ENCODE results near the gene TPRG1L. TPM values are rescaled to one million over a fixed set of nuclear protein-coding genes. Genes with fewer than 3 reads are reported as not detected.

Gene TPRG1L
- total RNA-seq, 1 experiment from 2014 or later, result 22.5 TPM

GRCh38 chr1:3651930-3652547, 27.2 kb downstream of the TPRG1L start, which contains the start of gene TP73:
Gene TP73, plus strand, starts transcription at chr1:3652516. Its CDS starts 29,850 bp downstream, at chr1:3682366.
- Mint-ChIP-seq H3K27me3 (ENCODE audit: unreplicated experiment) (peaks cover 51% of the 10 kb centered on the region), H3K27ac (ENCODE audit: unreplicated experiment) (no peak within 1 kb of the TSS), H3K36me3 (ENCODE audit: insufficient read depth, unreplicated experiment) (peaks cover 10% of the 10 kb centered on the region), H3K4me1 (ENCODE audit: low read depth, unreplicated experiment) (no peaks in the 10 kb centered on the region), H3K9me3 (ENCODE audit: low read depth, unreplicated experiment) (no peaks in the 10 kb centered on the region), H3K4me3 (ENCODE audit: low read depth, unreplicated experiment) (peak within 1 kb of the TSS; percentile 51)
- BruUV-seq (replicated peaks), result no TSS peak
- no peak for DNase-seq
- CTCF ChIA-PET, result no interaction called here
- no peak for TF ChIP-seq CTCF (IDR thresholded peaks at IDR 0.05; ENCODE audit: unreplicated experiment)
- intact Hi-C loops (cut with micrococcal nuclease; ENCODE audit: unreplicated experiment), result loop anchor here (10.0 kb wide), 1 partner anchor 73 kb away; no protein-coding TSS in a partner anchor

DNA sequence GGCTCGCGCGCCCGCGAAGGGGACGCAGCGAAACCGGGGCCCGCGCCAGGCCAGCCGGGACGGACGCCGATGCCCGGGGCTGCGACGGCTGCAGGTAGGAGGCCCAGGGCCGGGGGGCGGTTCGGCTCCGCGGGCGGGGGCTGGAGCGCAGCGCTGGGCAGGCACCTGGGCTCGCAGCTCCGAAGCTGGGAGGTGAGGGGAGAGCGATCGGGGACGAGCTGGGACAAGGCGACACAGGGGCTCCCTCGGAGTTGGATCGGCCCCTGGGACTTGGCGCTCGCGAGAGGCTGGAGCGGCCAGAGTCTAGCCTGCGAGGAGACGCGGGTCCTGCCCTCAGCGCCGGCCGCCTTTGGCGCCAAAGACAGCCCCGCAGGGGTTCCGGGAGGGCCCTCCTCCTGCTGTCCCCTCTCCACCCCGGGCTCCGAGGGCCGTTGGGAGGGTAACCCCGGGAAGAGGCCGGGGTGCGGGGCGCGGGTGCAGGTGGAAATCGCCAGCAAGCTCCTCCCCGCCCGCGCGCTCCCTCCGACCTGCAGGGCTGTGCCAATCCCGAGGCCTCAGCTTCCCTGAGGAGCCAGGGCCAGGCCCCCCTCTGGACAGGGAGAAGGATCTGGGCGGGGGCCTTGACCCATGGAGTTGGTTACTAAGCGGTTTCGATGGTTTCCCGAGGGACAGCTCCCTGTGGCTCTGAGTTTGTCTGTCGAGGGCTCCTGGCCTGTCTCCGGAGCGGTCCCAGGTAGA, 27.9 kb downstream of the TPRG1L start:
- TF ChIP-seq CTCF (IDR thresholded peaks at IDR 0.05; ENCODE audit: unreplicated experiment), result no peak
- peaks cover 57% of the 10 kb centered on the region for H3K27me3 Mint-ChIP-seq (ENCODE audit: unreplicated experiment)
- H3K4me3 Mint-ChIP-seq (ENCODE audit: low read depth, unreplicated experiment), result peak overlapping the region; percentile 37
- BruUV-seq (replicated peaks), result no TSS peak
- H3K36me3 Mint-ChIP-seq (ENCODE audit: insufficient read depth, unreplicated experiment), result peaks cover 10% of the 10 kb centered on the region
- CTCF ChIA-PET, result no interaction called here
- no peak for DNase-seq
- no peaks in the 10 kb centered on the region for H3K9me3 Mint-ChIP-seq (ENCODE audit: low read depth, unreplicated experiment)
- H3K4me1 Mint-ChIP-seq (ENCODE audit: low read depth, unreplicated experiment), result no peaks in the 10 kb centered on the region
- H3K27ac Mint-ChIP-seq (ENCODE audit: unreplicated experiment), result no peak overlapping the region
- intact Hi-C loops (cut with micrococcal nuclease; ENCODE audit: unreplicated experiment), result loop anchor here (10.0 kb wide), 1 partner anchor 72 kb away; no protein-coding TSS in a partner anchor

- peaks cover 63% of the 10 kb centered on the region for H3K27me3 Mint-ChIP-seq (ENCODE audit: unreplicated experiment)
These were observed 28.4 kb downstream of the TPRG1L start for GRCh38 chr1:3653286-3653618.

More at GRCh38 chr1:3653286-3653618, 28.4 kb downstream of the TPRG1L start:
- peak overlapping the region; percentile 37 for H3K4me3 Mint-ChIP-seq (ENCODE audit: low read depth, unreplicated experiment)
- intact Hi-C loops (cut with micrococcal nuclease; ENCODE audit: unreplicated experiment), result loop anchor here (10.0 kb wide), 1 partner anchor 72 kb away; no protein-coding TSS in a partner anchor
- CTCF ChIA-PET, result no interaction called here
- no peaks in the 10 kb centered on the region for H3K9me3 Mint-ChIP-seq (ENCODE audit: low read depth, unreplicated experiment)
- no peak for TF ChIP-seq CTCF (IDR thresholded peaks at IDR 0.05; ENCODE audit: unreplicated experiment)
- H3K4me1 Mint-ChIP-seq (ENCODE audit: low read depth, unreplicated experiment), result no peaks in the 10 kb centered on the region
- no peak overlapping the region for H3K27ac Mint-ChIP-seq (ENCODE audit: unreplicated experiment)
- no peak for DNase-seq
- BruUV-seq (replicated peaks), result no TSS peak
- H3K36me3 Mint-ChIP-seq (ENCODE audit: insufficient read depth, unreplicated experiment), result peaks cover 10% of the 10 kb centered on the region

Data from Calu3 (cell line).